SHP77 (cell line): ENCODE measurements around the gene TP53RK.
A peak's percentile ranks its signal among the peaks of the same experiment; 100 is the strongest.

Experiments used
- DNase-seq, 2 experiments: peaks; one replicate each; lab custom pipeline; 2025; lab: John Stamatoyannopoulos, UW

Gene TP53RK

DNA sequence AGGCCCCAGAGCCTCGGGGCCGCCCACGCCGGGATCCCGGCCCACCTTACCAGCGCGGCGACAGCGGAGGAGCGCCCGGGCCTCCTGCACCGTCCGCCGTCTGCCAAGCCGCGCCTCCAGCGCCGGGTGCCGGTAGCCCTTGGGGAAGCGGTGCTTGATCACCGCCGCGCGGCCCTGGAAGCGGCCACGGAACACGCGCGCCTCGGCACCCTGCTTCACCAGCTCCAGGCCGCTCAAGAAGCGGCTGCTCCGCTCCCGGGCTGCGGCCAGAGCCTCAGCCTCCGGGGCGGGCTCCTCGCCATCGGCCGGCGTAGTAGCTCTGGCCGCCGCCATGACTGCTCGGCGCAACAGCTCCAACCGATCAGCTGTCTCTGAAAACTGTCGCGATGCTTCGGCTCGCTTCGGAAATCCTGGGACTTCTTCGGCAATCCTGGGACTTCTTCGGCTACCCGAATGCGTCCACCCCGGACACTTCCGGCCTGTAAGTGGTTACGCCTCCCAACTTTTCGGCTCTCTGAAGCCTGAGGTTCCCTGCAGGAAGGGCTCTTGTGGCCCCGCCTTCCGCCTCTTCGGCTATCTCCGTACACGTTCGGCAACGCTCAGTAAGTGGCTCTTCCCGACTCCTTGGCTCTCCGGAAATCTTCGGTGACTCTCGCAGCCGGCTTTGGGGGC lies at the start of gene TP53RK:
TP53RK (minus strand) TSS at position 363 of the 672 bp plus-strand sequence; CDS start at position 333, 30 bp downstream.
- peak; percentile 82 to 89 for DNase-seq

DNA sequence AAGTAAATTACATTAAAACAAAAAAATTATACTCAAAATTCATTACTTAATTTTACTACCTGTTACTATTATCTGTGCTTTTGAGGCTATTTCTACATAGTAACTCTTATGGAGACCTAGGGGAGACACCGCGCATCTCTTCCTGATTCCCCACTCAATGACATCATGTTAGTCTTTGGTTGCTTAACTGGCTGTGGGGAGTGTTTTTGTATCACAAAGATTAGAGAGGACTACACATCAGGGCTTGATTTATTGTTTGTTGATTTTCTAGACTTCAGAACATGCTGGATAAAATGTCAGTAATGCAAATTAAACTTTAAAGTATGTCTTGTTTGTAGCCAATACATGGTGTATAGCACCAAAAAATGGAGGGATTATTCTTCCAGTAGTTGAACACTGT lies 46.2 kb upstream of the TP53RK start:
- no peak for DNase-seq

GRCh38 chr20:46731770-46732169 lies 42.5 kb upstream of the TP53RK start:
- DNase-seq = no peak

GRCh38 chr20:46725186-46726165 lies 36.2 kb upstream of the TP53RK start:
- no peak for DNase-seq

- no peak for DNase-seq
Observed at GRCh38 chr20:46724343-46724959, 35.2 kb upstream of the TP53RK start.

- DNase-seq = no peak
Observed at GRCh38 chr20:46723039-46723438, 33.8 kb upstream of the TP53RK start.

DNA sequence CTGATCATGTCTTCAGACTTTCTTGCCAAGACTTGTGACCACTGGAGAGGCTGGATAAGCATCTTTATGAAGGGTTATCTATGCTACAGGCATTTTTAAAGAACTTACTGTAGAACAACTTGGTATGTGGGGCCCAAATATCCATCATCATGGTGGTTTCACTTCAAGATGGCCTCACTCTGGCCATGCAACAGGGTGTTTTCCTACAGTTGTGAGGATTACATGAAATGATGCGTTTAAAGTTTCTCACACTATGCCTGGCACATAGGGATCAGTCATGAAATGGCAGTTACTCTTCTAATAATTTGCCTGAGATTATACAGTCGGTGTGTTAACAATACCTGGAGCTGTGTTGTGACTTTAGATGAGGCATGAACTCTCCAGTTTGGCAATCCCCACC lies 33.2 kb upstream of the TP53RK start:
- no peak for DNase-seq

DNA sequence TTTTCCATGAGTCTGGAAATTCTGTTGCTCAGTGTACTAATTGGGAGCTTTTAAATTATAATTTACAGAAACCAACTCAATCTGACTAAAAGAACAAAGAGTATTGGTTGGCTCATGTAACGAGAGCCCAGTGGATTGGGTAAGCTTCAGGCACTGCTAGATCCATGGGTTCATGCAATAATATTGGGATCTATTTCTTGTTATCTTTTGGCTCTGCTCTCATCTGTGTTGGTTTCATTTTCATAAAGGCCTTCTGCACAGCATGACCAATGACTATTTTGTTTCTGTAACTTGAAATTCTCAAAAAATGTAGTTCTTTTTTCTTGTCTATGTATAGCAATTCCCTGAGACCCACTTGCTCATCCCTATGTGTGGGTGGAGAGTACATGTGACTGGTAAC lies 32.2 kb upstream of the TP53RK start:
- DNase-seq = no peak

DNA sequence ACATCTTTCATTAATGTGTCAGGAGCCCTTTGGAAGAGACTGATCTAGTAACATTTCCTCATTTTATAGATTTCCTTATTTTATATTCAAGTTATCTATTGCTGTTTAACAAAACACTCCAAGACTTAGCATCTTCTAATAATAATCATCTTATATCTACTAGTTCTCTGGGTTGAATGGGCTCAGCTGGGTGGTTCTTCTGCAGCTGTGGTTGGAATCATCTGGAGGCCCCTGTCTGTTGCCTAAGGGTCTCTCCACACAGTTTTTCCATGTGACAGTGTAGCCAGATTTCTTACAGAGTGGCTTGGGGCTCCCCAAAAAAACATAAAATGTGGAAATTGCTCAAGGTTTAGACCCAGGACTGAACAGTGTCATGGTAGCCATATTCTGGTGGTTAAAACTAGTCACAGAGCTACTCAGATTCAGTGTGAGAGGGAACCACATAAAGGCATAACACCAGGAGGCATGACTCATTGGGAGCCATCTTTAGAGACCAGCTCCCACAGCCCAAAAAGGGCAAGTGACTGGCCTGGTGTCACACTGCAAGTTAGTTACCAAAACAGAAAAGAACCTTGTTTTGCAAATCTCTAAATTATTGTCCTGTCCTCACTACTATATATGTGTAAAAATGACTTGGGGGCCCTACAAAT lies 31.7 kb upstream of the TP53RK start:
- no peak for DNase-seq

- no peak for DNase-seq
Observed at GRCh38 chr20:46720019-46720418, 30.8 kb upstream of the TP53RK start.

GRCh38 chr20:46717818-46718541 lies 28.7 kb upstream of the TP53RK start:
- DNase-seq = no peak

GRCh38 chr20:46715292-46715756 lies 26.1 kb upstream of the TP53RK start:
- DNase-seq = no peak

DNA sequence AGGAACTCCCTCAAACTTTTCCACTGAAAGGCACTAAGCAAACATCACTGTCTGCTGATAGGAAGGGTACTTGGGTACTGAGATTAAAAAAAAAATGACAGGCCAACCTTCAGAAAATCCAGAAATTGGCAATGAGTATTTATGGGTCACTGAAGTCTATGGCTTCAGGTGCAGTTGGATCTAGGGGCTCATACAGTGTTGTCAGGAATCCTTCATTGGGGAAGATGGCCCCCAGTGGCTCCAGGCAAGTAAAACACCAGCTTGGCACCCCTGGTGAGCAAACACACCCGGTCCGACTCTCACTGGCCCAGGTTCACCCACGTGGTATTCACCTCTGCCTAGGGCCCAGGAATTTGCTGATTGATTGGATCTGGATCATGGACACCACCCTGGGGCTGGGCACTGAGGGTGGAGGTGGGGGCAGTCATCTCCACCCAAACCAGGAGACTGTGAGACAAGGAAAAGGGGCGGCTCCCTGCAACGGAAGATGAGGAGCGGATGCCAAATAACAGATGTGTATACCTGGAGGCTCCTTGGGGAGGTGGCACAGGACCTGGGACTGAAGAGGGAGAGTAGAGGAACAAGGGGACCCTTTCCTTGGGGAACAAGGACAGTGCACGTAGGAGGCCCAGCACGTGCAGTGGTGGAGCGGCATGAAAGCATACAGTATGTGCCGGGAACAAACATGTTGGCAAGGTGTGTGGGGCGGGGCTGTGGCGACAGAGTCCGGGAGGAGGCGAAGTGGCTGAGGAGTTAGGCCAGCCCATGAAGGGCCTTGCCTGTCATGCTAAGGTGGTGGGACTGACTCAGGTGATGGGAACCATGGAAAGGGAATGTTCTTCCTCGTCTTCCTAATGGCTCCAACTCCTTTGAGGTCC lies 25.0 kb upstream of the TP53RK start:
- no peak for DNase-seq

DNA sequence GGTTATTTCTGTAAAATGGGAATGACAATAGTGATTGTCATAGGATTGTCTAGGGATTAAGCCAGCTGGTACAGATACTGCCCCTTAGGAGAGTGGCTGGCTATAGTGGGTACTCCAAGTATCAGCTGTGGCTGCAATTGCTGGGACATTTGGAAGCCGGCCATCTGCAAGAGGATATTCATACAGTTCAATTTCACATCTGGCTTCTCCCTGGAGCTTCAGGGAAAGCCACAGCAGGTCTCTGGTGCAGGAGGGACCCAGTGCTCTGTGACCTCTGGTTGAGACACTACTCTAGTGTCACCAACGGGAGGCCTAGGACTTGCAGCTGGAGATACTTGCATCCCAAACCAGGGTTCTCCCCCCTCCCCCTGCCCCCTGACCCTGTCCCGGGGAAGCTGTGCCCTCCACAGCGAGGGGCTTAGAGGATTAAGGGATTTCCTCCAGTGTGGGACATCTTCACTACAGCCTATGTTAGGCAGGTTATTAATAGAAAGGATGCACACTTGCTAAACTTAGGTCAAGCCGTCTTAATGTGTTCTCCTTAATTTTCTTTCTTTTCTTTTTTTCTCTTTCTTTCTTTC lies 22.9 kb upstream of the TP53RK start:
- DNase-seq = no peak

DNA sequence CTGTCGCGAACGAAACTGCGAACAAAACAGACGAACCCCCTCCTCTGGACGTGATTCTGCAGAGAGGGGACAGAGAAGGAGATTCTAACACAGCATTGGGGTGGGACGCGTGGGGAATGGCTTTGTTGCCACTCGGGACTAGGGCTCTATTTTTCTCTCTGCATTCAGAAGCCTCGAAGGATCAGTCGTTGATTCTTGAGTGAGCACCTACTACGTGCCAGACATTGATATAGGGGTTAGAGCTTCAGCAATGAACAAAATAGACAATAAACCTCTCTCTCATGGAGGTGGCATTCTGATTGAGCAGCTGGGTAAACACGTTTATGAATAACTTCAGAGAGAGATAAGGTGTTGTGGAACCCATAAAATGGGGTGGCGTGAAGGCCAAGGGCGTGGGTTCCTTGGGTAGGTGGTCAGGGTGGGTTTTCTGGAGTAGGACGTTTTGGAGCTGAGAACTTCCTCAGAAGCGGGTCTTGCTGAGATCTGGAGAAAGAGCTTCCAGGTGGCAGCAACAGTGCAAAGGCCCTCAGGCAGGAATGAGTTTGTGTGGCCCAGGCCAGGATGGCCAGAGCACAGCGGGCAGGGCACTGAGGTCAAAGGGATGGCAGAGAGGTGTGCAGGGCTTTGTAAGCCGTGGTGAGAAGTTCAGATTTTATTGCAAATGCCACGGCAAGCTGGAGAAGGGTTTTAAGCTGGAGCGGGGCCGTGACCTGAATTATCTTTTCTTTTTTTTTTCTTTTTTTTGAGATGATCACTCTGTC lies 21.1 kb upstream of the TP53RK start:
- DNase-seq = no peak

GRCh38 chr20:46709459-46710152 lies 20.4 kb upstream of the TP53RK start, which contains the start of gene SLC2A10:
Gene SLC2A10, plus strand, starts transcription at chr20:46709649. Its CDS starts 88 bp downstream, at chr20:46709737.
- no peak for DNase-seq

DNA sequence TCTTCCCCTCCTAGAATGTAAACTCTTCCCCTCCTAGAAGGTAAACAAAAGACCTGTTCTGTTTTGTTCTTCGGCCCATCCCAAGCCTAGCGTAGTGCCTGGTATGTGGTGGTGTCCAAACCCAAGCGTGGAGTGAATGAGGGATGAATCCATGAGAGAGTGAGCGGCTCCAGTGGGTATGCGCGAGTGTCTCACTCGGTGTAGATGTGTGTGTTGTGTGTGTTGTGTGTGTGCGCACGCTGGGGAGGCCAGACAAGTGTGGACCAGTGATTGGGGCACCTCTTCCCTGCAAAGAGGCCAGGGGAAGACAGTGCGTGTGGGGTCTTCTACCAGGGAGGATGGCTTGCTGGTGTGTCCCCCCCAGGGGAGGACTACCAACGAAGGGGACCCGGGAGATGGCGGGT lies 19.8 kb upstream of the TP53RK start:
- DNase-seq = no peak

DNA sequence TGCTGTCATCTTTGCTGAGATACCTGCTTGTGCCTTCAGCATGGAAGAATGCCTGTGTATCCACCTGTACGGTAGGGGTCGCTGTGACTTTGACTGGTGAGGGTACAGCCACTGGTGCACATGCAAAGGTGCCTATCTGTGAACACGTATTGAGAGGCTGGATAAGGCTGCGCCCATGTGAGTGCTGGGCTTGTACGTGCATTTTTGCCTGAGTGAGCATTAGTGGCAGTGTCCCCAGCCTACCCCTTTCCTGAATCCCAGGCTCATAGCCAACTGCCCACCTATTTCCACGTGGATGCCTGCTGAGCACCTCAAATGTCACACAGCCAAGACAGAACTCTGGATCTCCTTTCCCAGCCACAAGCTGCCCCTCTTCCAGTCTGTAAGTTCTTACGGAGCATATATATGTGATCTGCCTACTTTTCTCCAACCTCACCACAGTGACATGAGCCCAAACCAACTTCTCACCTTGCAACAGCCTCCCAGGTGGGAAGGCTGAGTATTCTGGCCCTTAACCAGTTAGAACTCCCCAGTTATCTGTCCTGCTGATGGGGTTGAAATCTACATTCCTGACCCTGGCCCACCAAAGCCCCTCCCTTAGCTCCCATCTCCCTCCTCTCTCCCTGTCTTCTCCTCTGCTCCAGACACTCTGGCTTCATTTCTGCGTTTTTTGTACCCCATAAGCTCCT lies 19.1 kb upstream of the TP53RK start:
- no peak for DNase-seq
